GM18858 (cell line): Measurements from ENCODE around the gene PRCD.

Experiments
- ATAC-seq: cut with Tn5 transposase; IDR thresholded peaks from one replicate; pipeline ENCODE4 v1.9.1; 2021; ENCODE audit not compliant: unreplicated experiment

Gene PRCD

DNA sequence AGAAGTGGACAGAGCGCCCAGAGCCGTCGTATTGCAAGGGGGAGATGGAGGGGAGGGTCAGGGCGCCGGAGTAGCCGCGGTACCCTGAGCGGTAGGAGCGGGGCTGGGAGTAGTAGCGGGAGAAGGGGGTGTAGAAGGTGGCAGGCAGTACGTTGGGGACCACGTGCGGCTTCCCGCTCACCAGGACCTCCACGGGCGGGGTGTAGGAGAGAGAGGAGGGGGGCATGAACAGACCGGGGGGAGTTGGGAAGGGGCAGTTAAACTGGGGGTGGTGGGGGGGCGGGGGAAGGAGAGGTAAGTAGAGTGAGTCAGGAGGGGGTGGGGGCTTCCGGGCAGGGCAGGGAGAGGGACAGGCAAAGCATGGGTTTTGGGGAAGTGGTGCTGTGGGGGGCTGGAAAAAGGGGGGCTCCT lies 29.0 kb downstream of the PRCD start:
- no peak for ATAC-seq

GRCh38 chr17:76569607-76570279 lies 29.9 kb downstream of the PRCD start:
- no peak for ATAC-seq

GRCh38 chr17:76570457-76570856 lies 30.6 kb downstream of the PRCD start:
- no peak for ATAC-seq

DNA sequence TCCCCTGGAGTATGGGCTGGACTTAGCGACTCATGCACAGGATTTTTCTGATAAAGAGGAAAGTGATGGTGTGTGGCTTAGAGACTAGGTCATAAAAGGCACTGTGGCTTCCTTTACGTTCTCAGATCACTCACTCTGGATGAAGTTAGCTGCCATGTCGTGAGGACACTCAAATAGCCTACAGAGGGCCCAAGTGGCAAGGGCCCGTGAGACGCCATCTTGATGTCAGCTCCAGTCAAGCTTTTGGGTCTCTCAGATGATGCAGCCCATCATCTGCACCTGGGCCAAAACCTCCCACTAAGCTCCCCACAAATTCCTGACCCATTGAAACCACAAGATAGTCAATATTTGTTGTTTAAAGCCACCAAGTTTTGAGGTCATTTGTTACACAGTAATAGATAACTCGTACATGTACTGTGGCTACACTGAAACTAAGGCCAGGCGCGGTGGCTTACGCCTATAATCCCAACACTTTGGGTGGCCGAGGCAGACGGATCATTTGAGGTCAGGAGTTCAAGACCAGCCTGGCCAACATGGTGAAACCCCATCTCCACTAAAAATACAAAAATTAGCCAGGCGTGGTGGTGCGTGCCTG lies 31.1 kb downstream of the PRCD start:
- ATAC-seq = no peak

DNA sequence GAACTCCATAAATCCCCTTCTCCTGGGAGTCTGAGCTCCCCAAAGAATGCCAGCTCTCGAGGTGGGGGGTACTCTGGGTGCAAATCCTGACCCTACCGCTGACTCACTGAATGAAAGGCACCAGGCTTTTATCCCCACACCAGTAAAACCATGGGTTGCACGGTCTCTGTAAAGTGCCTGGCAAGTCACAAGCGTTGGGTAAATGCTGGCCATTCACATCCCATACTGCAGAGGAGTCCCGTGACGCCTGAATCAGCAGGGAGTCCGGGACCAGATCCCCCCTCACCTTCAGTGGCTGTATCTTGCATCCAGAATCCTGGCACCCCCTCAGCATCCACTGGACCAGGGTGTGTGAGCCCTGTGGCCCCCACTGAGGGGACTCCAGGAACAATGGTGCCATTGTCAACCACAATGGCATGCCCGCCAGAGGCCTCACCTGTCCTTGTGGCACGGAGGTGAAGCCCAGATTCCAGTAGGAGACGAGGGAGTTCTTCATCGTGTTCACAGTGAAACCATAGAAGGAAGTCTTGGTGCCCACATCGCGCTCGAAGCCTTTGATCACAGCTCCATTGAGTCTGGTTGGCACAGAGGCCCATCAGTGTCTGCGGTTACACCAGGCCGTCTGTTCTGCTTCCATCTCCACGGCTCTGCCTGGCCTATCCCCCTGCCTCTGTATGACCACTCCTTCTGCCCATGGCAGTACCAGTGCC lies 32.5 kb downstream of the PRCD start:
- ATAC-seq = no peak

DNA sequence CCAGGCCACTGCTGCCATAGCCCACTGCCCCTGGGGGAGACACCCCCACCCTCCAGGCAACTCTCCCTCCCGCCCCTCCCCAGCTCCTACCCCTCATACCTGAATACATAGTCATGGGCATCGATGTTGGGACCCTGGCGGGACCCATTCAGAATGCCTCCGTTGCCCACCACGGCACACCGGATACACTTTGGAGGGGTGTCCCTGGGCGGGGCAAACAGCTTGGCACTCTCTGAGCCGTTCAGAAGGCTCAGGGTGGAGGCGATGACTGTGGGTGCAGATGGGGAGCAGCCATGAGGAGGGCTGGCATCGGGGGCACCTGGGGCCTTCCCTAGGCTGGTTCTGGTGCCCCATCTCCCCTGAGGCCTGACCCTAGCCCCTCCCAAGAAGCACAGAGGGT lies 33.3 kb downstream of the PRCD start:
- no peak for ATAC-seq

DNA sequence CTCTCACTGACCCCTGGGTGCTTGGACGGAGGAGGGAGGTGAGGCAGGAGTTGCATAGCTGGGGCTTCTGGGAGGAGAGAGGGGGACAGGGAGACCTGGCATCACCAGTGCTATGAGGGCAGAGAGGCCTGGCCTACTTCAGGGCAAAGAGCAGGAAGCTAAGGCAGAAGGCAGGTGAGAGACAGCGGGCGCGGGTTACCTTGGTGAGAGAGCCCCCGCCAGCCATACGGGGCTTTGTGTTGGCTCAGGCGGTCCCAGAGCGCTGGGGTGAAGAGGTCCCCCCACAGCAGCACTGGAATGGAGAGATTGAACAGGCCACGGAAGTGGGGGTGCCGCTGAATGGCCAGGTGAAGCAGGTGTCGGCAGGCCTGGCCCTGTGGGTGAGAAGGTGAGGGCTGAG lies 34.3 kb downstream of the PRCD start:
- no peak for ATAC-seq

- ATAC-seq = no peak
Measured at GRCh38 chr17:76575570-76575969, 35.7 kb downstream of the PRCD start.

- no peak for ATAC-seq
Measured at GRCh38 chr17:76576189-76576588, 36.3 kb downstream of the PRCD start.

- ATAC-seq = no peak
Measured at GRCh38 chr17:76577876-76578275, 38.0 kb downstream of the PRCD start.

DNA sequence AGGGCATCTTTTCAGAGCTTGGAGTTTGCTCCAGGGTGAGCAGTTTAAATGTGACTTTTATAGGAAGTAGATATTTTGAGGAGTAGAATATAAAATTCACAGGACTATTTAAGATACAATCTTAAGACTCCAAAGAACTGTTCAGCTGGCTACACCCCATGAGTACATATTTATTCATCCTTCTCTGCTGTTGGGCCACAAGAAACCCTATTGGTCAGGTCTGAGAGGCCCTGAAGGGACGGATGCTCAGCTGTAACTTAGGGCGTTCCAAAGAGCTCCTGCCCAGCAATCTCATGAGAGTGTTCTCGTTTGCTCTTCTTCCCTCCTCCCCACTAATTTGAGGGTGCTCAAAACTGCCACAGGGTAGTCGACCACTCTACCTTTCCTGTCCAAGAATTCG lies 38.5 kb downstream of the PRCD start:
- no peak for ATAC-seq

DNA sequence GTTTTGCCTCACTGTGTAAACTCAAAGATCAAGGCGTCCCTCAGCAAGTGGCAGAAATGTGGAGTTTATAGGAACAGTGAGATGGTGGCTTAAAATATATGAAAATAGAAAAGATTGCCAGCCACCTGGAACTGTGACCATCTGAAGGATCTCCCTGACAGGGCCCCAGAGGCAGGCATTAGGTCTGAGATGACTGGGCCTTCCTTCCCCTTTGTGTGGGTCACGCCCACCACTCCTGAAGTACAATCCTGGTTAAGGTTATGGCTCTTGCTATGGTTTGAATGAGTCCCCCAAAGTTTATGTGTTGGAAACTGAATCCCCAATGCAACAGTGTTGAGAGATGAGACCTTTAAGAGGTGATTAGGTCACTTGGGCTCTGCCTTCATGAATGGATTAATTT lies 39.4 kb downstream of the PRCD start:
- ATAC-seq = no peak

DNA sequence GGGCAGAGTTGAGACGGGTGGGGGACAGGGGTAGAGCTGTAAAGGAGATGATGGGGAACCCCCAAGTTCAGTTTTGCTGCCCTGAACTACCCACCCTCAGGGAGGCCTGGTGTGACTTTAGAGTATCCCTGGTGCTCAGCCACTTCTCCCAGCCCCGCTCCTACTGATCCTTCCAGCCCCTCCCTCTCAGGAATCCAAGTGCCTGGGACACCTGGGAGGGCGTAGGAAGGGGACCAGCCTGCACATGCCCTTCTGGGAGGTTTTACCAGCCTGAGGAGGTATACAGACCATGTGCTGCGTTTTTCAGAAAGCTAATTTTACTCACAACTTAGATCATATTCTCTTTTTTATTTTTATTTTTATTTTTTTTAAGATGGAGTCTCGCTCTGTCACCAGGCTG lies 41.7 kb downstream of the PRCD start:
- ATAC-seq = no peak

GRCh38 chr17:76582660-76583059 lies 42.8 kb downstream of the PRCD start:
- ATAC-seq = no peak

- ATAC-seq = no peak
Measured at GRCh38 chr17:76584427-76585032, 44.7 kb downstream of the PRCD start.

- ATAC-seq = no peak
Measured at GRCh38 chr17:76585033-76585648, 45.3 kb downstream of the PRCD start.

GRCh38 chr17:76585649-76586593 lies 46.1 kb downstream of the PRCD start, which contains the start of gene ST6GALNAC2:
Gene ST6GALNAC2 (minus strand): TSS chr17:76585860. CDS start chr17:76585808, 52 bp downstream.
- no peak for ATAC-seq

- no peak for ATAC-seq
Measured at GRCh38 chr17:76586741-76587487, 47.1 kb downstream of the PRCD start.

DNA sequence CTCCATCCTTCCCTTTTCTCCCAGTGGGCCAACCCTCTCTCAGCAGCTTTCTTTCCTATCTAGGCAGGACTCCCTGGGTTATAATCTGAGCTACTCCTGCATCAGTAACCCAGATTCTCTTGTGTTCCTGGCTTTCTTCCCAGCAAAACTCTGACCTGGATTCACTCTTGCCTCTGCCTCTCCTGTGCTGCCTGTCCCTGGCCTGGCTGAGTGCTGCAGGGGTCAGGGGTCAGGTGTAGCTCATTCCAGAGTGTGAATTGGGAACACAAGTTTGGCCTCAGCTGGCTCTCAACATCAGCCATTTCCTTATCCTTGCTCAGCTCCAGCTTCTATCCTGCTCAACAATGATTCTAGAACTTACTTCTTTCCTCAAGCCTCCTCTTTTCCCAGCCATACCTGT lies 48.3 kb downstream of the PRCD start:
- ATAC-seq = no peak

DNA sequence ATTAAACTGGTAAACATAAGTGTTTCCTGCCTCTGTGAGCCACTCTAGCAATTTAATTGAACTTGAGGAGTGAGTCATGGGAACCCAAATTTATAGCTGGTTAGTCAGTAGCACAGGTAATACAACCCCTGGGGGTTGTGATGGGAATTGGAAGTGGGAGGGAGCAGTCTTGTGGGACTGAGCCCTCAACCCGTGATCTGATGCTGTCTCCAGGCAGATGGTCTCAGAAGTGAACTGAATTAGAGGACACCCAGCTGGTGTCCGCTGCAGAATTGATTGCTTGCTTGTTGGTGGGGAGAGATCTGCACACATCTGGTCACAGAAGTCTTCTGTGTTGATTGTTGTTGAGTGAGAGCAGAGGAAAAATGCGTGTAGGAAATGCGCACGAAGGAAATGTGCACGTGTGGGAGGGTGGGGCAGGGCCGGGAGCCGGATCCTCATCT lies 53.6 kb downstream of the PRCD start:
- no peak for ATAC-seq
